Mucosa of descending colon (tissue), 3 donors: ENCODE measurements around the gene SLC43A2. TPM values are rescaled to one million over a fixed set of nuclear protein-coding genes. Genes with fewer than 3 reads are reported as not detected.
A peak's percentile ranks its signal among the peaks of the same experiment; 100 is the strongest.

ENCODE experiments used
- ATAC-seq: fragments of 200-7000 bp; cut with Tn5 transposase; one replicate; pipeline ENCODE4 v1.9.1; 2020; ENCODE audit warnings: mild to moderate bottlenecking, moderate library complexity
- DNase-seq, 3 donors: peaks; one replicate each; pipeline ENCODE4 v3.0.0-alpha.2; 2020
- H3K36me3 ChIP-seq: fragments of 200-600 bp; one replicate; pipeline ENCODE4 v1.8.0; 2021; ENCODE audit warnings: low read depth, mild to moderate bottlenecking
- H3K4me1 ChIP-seq: fragments of 200-600 bp; one replicate; pipeline ENCODE4 v1.8.0; 2021; ENCODE audit warnings: low read depth, mild to moderate bottlenecking
- H3K4me3 ChIP-seq: fragments of 200-600 bp; one replicate; pipeline ENCODE4 v1.8.0; 2021; ENCODE audit warnings: mild to moderate bottlenecking
- H3K9me3 ChIP-seq: fragments of 200-600 bp; one replicate; pipeline ENCODE4 v1.8.0; 2021; ENCODE audit warnings: mild to moderate bottlenecking
- intact Hi-C, 2 donors: fragments of 100-400 bp; cut with DNase I in 1 of 2; cut with micrococcal nuclease in 1 of 2; formaldehyde crosslinking; loops; one replicate each; pipeline versions ENCODE4 v1.11.0 to v1.11.1; 2022; cut with DNase I, micrococcal nuclease
- total RNA-seq, 3 donors: library from RNA; stranded (reverse); fragmentation: NEBNext Ultra II Directional in 2 of 3; extraction: Animal tissue kit (Norgen Biotek cat#: 25700) in 2 of 3; gene quantifications; one replicate each; pipeline versions ENCODE4 v1.2.1 to v1.2.4, GENCODE V29; 2021 to 2023
- TF ChIP-seq, protein P1 (sequence below): fragments of 200-600 bp; IDR thresholded peaks from one replicate; pipeline ENCODE4 v1.8.0; 2022; ENCODE audit warnings: antibody characterized with exemption, mild to moderate bottlenecking
- donor health status: DM: no; HTN: no; CAD: no; lungs with moderate emphysema.
- donor health status: DM: no; HTN: no; CAD: no.
- donor health status: DM: no; HTN: yes; CAD: no.

The SLC43A2 gene
- total RNA-seq, 3 donors from 2014 or later, result 12.7 to 30.8 (median 23.7) TPM

- H3K36me3 ChIP-seq, result no peaks in the 10 kb centered on the region
- H3K4me3 ChIP-seq, result no peak overlapping the region
- DNase-seq (no peak), ATAC-seq (no peak)
- TF ChIP-seq, protein P1, sequence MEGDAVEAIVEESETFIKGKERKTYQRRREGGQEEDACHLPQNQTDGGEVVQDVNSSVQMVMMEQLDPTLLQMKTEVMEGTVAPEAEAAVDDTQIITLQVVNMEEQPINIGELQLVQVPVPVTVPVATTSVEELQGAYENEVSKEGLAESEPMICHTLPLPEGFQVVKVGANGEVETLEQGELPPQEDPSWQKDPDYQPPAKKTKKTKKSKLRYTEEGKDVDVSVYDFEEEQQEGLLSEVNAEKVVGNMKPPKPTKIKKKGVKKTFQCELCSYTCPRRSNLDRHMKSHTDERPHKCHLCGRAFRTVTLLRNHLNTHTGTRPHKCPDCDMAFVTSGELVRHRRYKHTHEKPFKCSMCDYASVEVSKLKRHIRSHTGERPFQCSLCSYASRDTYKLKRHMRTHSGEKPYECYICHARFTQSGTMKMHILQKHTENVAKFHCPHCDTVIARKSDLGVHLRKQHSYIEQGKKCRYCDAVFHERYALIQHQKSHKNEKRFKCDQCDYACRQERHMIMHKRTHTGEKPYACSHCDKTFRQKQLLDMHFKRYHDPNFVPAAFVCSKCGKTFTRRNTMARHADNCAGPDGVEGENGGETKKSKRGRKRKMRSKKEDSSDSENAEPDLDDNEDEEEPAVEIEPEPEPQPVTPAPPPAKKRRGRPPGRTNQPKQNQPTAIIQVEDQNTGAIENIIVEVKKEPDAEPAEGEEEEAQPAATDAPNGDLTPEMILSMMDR, result no peak
- H3K9me3 ChIP-seq, result no peaks in the 10 kb centered on the region
- intact Hi-C loops, result loop anchor here in 1 of 2 donors (5.0 kb wide), 1 partner anchor 49 kb away; the partner anchor contains the start of gene SLC43A2
- H3K4me1 ChIP-seq, result peaks cover 28% of the 10 kb centered on the region
Observed at GRCh38 chr17:1578029-1578428, 50.6 kb downstream of the SLC43A2 start.

DNA sequence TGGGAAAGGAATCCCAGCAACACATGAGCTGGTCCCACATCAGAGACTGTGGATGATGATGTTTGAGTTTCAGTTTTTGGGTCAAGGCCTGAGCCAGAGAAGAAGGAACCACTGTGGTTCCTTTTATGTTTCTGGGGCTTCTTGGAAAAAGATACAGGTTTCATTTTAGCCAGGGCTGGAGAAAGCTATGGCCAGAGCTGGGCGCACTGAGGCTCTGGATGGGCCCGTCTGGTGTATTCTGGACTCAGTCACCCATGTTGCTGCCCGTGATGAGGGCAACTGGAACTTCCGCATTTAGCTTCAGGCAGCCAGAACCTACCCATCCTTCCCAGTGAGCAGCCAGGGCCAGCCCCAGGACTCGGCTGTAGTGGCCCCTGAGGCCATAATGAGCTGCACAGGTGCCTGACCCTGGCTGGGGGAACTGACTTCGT lies 51.0 kb downstream of the SLC43A2 start:
- intact Hi-C loops, result loop anchor here in 1 of 2 donors (5.0 kb wide), 1 partner anchor 50 kb away; the partner anchor contains the start of gene SLC43A2
- no peaks in the 10 kb centered on the region for H3K36me3 ChIP-seq
- peaks cover 28% of the 10 kb centered on the region for H3K4me1 ChIP-seq
- no peaks in the 10 kb centered on the region for H3K9me3 ChIP-seq
- peak in 1 of 3 donors; percentile 55 for DNase-seq
- TF ChIP-seq, protein P1, result no peak
- ATAC-seq, result no peak
- no peak overlapping the region for H3K4me3 ChIP-seq

DNA sequence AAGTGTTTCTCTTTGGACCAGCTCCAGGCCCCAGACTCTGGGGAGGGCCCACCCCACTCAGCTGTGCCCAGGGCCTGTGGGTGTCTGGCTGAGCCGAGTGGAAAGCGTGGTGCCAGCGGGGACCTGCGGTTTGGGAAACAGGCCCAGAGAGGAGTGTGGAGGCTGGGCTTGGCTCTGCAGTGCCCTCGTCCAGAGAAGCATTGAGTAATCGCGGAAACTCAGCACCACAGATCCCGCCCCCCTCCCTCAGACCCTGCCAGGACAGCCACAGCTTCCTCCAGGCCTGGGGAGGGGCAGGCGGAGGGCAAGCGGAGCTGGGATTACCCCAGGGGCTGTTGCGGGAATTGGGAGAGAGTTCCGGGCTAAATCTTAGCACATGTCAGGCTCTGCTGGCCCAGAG lies 51.5 kb downstream of the SLC43A2 start:
- TF ChIP-seq, protein P1, result no peak
- Histone ChIP-seq H3K4me3 (no peak overlapping the region), H3K9me3 (no peaks in the 10 kb centered on the region), H3K4me1 (peaks cover 28% of the 10 kb centered on the region), H3K36me3 (no peaks in the 10 kb centered on the region)
- peak; percentile 59 to 87 (median 72) for DNase-seq
- intact Hi-C loops, result loop anchor here in 1 of 2 donors (5.0 kb wide), 1 partner anchor 50 kb away; the partner anchor contains the start of gene SLC43A2
- ATAC-seq, result peak; percentile 52

DNA sequence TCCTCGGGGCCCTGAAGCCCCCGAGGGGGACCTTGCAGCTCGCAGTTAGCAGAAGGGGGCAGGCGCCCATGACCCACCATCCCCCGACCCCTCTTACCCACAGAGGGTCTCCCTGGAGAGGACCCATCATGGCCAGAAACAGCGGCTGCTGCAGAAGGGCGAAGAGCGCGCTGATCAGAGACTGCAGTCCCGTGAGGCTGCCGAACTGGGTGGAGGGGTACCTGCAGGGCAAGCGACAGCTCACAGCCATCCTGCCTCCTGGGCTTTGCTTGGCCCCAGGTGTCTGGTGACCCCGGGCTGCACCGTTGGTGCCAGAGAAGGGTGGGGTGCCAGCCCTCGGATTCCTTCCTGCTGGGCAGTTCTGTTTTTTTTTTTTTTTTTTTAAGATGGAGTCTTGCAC lies 52.1 kb downstream of the SLC43A2 start:
- TF ChIP-seq, protein P1, result no peak
- Histone ChIP-seq H3K4me1 (peaks cover 24% of the 10 kb centered on the region), H3K9me3 (no peaks in the 10 kb centered on the region), H3K4me3 (no peak overlapping the region), H3K36me3 (no peaks in the 10 kb centered on the region)
- intact Hi-C loops, result loop anchor here in 1 of 2 donors (5.0 kb wide), 1 partner anchor 51 kb away; the partner anchor contains the start of gene SLC43A2
- peak in 1 of 3 donors; percentile 60 for DNase-seq
- no peak for ATAC-seq

GRCh38 chr17:1574697-1575471 lies 53.8 kb downstream of the SLC43A2 start:
- intact Hi-C loops, result loop anchor here in 1 of 2 donors (5.0 kb wide), 1 partner anchor 52 kb away; the partner anchor contains the start of gene SLC43A2
- DNase-seq (no peak), ATAC-seq (no peak)
- Histone ChIP-seq H3K36me3 (no peaks in the 10 kb centered on the region), H3K4me3 (no peak overlapping the region), H3K4me1 (peaks cover 11% of the 10 kb centered on the region), H3K9me3 (no peaks in the 10 kb centered on the region)
- TF ChIP-seq, protein P1, result no peak
